SU-DHL-6 (cell line): Measurements from ENCODE around the gene PTGIS.

Experiments used
- H2AFZ ChIP-seq: fragments of 200-600 bp; sonication (generic); 2 replicates; pipeline ENCODE4 v1.6.1; 2014; ENCODE audit warnings: low read depth, mild to moderate bottlenecking, moderate library complexity, mixed read lengths, antibody characterized with exemption, low read length; ENCODE audit not compliant: severe bottlenecking
- H3F3A ChIP-seq: fragments of 200-600 bp; shearing (Covaris generic); 2 replicates; pipeline ENCODE4 v1.6.0; 2016; ENCODE audit warnings: antibody characterized with exemption, mild to moderate bottlenecking; ENCODE audit not compliant: insufficient read depth
- H3K27ac ChIP-seq: fragments of 200-600 bp; sonication (generic); 2 replicates; pipeline ENCODE4 v1.5.1; 2016; ENCODE audit warnings: low read depth, mild to moderate bottlenecking, low read length, moderate library complexity, mixed read lengths
- H3K27me3 ChIP-seq: fragments of 200-600 bp; sonication (generic), shearing (Covaris generic); 2 replicates; pipeline ENCODE4 v1.6.0; 2014; ENCODE audit warnings: mild to moderate bottlenecking, low read length
- H3K36me3 ChIP-seq: fragments of 200-600 bp; sonication (generic); 2 replicates; pipeline ENCODE4 v1.6.1; 2014; ENCODE audit warnings: mild to moderate bottlenecking, low read length, mixed read lengths
- H3K4me2 ChIP-seq: fragments of 300-600, 200-600 bp; shearing (Covaris generic), sonication (generic); 2 replicates; pipeline ENCODE4 v1.6.0; 2014; ENCODE audit warnings: low read length, low read depth, mild to moderate bottlenecking; ENCODE audit not compliant: poor library complexity, severe bottlenecking
- H3K4me3 ChIP-seq: fragments of 200-600 bp; sonication (generic); 2 replicates; pipeline ENCODE4 v1.5.1; 2014; ENCODE audit warnings: antibody characterized with exemption, low read length, mild to moderate bottlenecking, mixed read lengths; ENCODE audit not compliant: insufficient read depth, poor library complexity, severe bottlenecking
- H3K79me2 ChIP-seq: fragments of 200-600 bp; sonication (generic); 2 replicates; pipeline ENCODE4 v1.6.1; 2014; ENCODE audit warnings: mild to moderate bottlenecking, low read length, moderate library complexity; ENCODE audit not compliant: insufficient read depth
- H3K9ac ChIP-seq: fragments of 200-600 bp; sonication (generic); 2 replicates; pipeline ENCODE4 v1.7.0; 2014; ENCODE audit warnings: mild to moderate bottlenecking, low read length
- H3K9me2 ChIP-seq: fragments of 200-600 bp; sonication (generic); replicated peaks from 2 replicates; pipeline ENCODE4 v1.6.1; 2014; ENCODE audit warnings: low read length; ENCODE audit not compliant: insufficient read depth
- H3K9me3 ChIP-seq: fragments of 200-600 bp; sonication (generic); 2 replicates; pipeline ENCODE4 v1.6.1; 2014; ENCODE audit warnings: low read length, mixed read lengths; ENCODE audit not compliant: insufficient read depth
- H4K20me1 ChIP-seq: fragments of 200-600 bp; sonication (generic); 2 replicates; pipeline ENCODE4 v1.6.1; 2014; ENCODE audit warnings: low read depth, mild to moderate bottlenecking, antibody characterized with exemption, low read length, moderate library complexity, mixed read lengths
- EZH2phosphoT487 ChIP-seq: fragments of 200-600 bp; sonication (generic), shearing (Covaris generic); conservative IDR thresholded peaks from 2 replicates; pipeline ENCODE4 v1.6.1; 2018; ENCODE audit warnings: mild to moderate bottlenecking, antibody characterized with exemption, low read length, moderate library complexity, mixed read lengths
- TF ChIP-seq, protein P1 (sequence below): fragments of 200-600 bp; sonication (generic); IDR thresholded peaks from one replicate; pipeline ENCODE4 v1.5.1; 2017; ENCODE audit warnings: antibody characterized with exemption, mild to moderate bottlenecking, low read length, moderate library complexity; ENCODE audit not compliant: insufficient read depth, poor library complexity, severe bottlenecking

Gene PTGIS

DNA sequence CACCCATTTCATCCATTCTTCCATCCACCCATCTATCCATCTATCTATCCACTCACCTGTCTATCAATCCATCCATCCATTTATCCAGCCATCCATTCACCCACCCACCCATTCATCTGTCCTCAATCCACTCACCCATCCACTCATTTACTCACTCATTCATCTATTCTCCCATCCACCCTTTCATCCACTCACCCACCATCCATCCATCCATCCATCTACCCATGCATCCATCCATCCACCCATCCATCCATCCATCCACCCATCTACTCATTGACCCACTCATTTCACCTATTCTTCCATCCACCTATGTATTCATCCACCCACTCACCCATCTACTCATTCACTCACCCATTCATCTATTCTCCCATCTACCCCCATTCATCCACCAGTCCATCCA, 24.2 kb upstream of the PTGIS start:
- no peaks in the 10 kb centered on the region for H4K20me1 ChIP-seq
- no peak overlapping the region for H3K27ac ChIP-seq
- no peaks in the 10 kb centered on the region for H3K36me3 ChIP-seq
- no peaks in the 10 kb centered on the region for H3F3A ChIP-seq
- H3K9me3 ChIP-seq = no peaks in the 10 kb centered on the region
- no peaks in the 10 kb centered on the region for H3K27me3 ChIP-seq
- no peak overlapping the region for H3K4me3 ChIP-seq
- H2AFZ ChIP-seq = no peak overlapping the region
- no peaks in the 10 kb centered on the region for H3K79me2 ChIP-seq
- H3K9me2 ChIP-seq = no peaks in the 10 kb centered on the region
- H3K4me2 ChIP-seq = no peak overlapping the region
- no peak for TF ChIP-seq EZH2phosphoT487
- TF ChIP-seq, protein P1, sequence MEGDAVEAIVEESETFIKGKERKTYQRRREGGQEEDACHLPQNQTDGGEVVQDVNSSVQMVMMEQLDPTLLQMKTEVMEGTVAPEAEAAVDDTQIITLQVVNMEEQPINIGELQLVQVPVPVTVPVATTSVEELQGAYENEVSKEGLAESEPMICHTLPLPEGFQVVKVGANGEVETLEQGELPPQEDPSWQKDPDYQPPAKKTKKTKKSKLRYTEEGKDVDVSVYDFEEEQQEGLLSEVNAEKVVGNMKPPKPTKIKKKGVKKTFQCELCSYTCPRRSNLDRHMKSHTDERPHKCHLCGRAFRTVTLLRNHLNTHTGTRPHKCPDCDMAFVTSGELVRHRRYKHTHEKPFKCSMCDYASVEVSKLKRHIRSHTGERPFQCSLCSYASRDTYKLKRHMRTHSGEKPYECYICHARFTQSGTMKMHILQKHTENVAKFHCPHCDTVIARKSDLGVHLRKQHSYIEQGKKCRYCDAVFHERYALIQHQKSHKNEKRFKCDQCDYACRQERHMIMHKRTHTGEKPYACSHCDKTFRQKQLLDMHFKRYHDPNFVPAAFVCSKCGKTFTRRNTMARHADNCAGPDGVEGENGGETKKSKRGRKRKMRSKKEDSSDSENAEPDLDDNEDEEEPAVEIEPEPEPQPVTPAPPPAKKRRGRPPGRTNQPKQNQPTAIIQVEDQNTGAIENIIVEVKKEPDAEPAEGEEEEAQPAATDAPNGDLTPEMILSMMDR = no peak
- H3K9ac ChIP-seq = no peak overlapping the region

DNA sequence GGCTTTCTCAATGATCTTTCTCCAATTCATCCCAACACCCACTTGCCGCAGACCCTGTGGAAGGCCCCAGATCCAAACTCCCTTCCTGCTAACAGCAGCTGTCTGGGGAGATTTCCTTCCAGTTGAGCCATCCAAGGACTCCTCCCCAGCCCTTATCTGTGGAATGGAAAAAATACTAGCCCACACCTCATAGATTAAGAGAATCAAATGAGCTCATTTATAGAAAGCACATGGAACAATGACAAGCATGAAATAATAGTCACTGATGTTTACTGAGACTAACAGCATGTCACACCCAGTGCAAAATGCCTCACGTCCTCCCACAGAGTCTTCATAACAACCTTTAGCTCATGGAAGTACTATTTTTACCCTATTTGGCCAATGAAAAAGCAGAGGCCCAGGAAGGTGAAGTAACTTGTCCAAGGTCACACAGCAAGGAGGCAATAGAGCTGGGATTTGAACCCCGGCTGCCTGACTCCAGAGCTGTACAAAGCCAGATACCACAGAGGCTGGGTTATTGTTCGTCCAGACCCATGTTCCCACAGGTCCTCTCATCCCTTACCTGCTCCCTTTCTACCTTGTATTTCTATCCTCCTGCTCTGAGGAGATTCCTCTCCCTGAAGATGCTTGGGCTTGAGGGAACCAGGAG, 23.4 kb upstream of the PTGIS start:
- no peaks in the 10 kb centered on the region for H3F3A ChIP-seq
- no peak overlapping the region for H3K9ac ChIP-seq

DNA sequence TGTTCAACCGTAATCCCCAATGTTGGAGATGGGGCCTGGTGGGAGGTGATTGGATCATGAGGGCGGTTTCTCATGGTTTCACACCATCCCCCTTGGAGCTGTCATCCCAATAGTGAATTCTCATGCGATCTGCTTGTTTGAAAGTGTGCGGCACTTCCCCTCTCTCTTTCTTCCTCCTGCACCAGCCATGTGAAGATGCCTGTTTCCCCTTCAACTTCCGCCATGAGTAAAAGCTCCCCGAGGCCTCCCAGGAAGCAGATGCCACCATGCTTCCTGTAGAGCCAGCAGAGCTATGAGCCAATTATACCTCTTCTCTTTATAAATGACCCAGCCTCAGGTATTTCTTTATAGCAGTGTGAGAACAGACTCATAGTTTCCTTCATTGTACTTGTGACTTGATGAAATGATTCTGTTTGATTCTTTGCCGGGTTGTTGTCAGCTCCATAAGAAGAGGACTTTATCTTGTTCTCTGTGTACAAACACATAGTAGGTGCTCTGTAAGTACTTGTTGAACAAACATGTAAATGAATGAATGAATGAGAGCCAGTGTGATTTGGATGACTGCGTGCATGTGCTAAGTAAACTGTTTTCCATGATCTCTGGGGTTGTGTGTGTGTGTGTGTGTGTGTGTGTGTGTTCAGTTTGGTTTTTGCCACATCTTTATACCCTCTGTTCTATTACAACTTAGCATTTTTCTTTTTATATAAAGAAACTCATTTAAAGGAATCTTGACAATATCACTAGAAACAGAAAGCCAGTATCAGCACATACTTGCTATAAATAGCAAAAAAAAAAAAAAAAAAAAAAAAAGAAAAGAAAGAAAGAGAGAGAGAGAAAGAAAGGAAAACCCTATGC, 22.5 kb upstream of the PTGIS start:
- no peaks in the 10 kb centered on the region for H3K9me2 ChIP-seq
- H3K9me3 ChIP-seq = no peaks in the 10 kb centered on the region
- H3K9ac ChIP-seq = no peak overlapping the region
- H3K4me3 ChIP-seq = no peak overlapping the region
- no peak for TF ChIP-seq EZH2phosphoT487
- TF ChIP-seq, protein P1 = no peak
- no peaks in the 10 kb centered on the region for H4K20me1 ChIP-seq
- H2AFZ ChIP-seq = no peak overlapping the region
- H3K79me2 ChIP-seq = no peaks in the 10 kb centered on the region
- no peaks in the 10 kb centered on the region for H3F3A ChIP-seq
- no peaks in the 10 kb centered on the region for H3K27me3 ChIP-seq
- no peaks in the 10 kb centered on the region for H3K36me3 ChIP-seq
- H3K27ac ChIP-seq = no peak overlapping the region
- no peak overlapping the region for H3K4me2 ChIP-seq

More for the DNA sequence above, 23.4 kb upstream of the PTGIS start:
- H3K4me3 ChIP-seq = no peak overlapping the region
- no peaks in the 10 kb centered on the region for H4K20me1 ChIP-seq
- no peak overlapping the region for H3K4me2 ChIP-seq
- no peak overlapping the region for H3K27ac ChIP-seq
- no peaks in the 10 kb centered on the region for H3K9me2 ChIP-seq
- H3K79me2 ChIP-seq = no peaks in the 10 kb centered on the region
- no peak for TF ChIP-seq EZH2phosphoT487
- H2AFZ ChIP-seq = no peak overlapping the region
- no peaks in the 10 kb centered on the region for H3K9me3 ChIP-seq
- H3K27me3 ChIP-seq = no peaks in the 10 kb centered on the region
- H3K36me3 ChIP-seq = no peaks in the 10 kb centered on the region

DNA sequence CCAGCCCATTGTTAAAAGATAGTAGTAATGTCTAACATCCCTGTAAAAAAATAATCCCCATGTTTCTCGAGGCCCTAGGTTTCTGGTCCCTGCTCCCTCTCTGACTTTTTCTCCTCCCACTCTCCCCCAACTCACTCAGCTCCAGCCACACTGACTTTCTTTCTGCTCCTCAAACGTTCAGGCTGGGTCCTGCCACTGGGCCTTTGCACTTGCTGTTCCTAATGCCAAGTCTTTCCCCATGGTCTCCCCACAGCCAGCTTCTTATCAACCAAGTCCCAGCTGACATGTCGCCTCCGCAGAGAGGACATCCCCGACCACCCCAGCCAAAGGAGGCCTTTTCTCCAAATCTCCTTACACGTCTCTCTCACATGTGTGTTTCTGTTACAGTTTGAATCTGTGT, 21.8 kb upstream of the PTGIS start:
- H3K79me2 ChIP-seq = no peaks in the 10 kb centered on the region
- no peaks in the 10 kb centered on the region for H4K20me1 ChIP-seq
- no peaks in the 10 kb centered on the region for H3K36me3 ChIP-seq
- TF ChIP-seq, protein P1 = no peak
- no peak for TF ChIP-seq EZH2phosphoT487
- no peak overlapping the region for H2AFZ ChIP-seq
- no peaks in the 10 kb centered on the region for H3K27me3 ChIP-seq
- H3K4me3 ChIP-seq = no peak overlapping the region
- H3F3A ChIP-seq = no peaks in the 10 kb centered on the region
- no peaks in the 10 kb centered on the region for H3K9me3 ChIP-seq
- no peak overlapping the region for H3K4me2 ChIP-seq
- H3K27ac ChIP-seq = no peak overlapping the region
- H3K9me2 ChIP-seq = no peaks in the 10 kb centered on the region
- no peak overlapping the region for H3K9ac ChIP-seq
